Activated CD8-positive, alpha-beta memory T cell treated with anti-CD3 and anti-CD28 coated beads, Interleukin-2, amount 50 U/mL, for 48 hours (primary cell): ENCODE data around the gene CCL5.
"Not testable (repeated sequence)": the region's sequence is repeated elsewhere in the genome, so short reads cannot be mapped to it uniquely, and the experiment has no call there.

ENCODE experiments used
- DNase-seq: peaks from one replicate; pipeline ENCODE4 v3.0.0-alpha.2; 2020

Gene CCL5

DNA sequence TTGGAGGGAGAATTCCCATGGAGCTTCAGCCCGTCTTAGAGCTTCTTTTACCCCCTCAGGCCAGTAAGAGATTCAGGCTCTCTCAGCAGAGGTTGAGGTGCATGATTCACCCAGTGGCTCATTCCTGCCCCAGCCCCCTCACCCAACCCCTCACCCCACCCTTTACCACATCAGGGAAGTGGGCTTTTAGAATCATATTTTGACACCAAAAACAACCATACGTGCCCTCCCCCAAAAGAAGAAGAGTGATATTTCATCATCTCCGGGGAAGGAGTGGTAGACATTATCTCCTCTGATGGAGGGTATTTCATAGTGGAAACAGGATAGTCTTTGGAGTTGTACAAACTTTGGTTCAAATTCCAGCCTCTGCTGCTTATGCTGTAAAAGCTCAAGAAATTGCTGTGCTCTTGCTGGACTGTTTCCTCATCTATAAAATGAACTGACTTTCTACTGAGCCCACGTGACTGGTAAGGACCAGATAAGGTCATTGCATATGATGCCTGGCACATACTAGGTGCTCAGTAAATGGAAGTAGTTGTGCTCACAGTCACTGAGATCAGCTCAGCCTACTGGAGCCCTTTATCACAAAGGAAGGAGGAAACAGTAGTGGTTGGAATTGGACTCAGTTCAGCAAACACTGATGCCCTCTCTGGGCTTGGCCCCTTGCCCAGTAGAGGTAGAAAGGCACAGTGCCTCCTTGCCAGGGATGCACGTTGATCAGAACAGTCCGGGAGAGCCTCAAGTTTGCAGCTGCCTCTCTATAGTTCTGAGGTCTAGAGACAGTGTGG lies 18.3 kb upstream of the CCL5 start:
- DNase-seq: no peak

DNA sequence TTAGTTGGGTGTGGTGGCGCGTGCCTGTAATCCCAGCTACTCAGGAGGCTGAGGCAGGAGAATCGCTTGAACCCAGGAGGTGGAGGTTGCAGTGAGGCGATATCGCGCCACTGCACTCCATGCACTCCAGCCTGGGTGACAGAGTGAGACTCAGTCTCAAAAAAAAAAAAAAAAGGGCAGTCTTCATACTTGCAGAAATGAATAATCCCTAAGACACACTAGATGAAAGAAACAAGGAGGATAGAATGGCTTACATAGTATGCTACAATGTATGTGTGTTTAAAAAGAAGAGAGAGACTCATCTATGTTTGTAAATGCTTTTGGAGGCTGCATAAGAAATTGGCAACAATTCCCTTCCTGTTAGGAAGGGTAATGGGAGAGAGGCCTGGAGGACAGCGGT lies 17.6 kb upstream of the CCL5 start:
- not testable (repeated sequence) for DNase-seq

DNA sequence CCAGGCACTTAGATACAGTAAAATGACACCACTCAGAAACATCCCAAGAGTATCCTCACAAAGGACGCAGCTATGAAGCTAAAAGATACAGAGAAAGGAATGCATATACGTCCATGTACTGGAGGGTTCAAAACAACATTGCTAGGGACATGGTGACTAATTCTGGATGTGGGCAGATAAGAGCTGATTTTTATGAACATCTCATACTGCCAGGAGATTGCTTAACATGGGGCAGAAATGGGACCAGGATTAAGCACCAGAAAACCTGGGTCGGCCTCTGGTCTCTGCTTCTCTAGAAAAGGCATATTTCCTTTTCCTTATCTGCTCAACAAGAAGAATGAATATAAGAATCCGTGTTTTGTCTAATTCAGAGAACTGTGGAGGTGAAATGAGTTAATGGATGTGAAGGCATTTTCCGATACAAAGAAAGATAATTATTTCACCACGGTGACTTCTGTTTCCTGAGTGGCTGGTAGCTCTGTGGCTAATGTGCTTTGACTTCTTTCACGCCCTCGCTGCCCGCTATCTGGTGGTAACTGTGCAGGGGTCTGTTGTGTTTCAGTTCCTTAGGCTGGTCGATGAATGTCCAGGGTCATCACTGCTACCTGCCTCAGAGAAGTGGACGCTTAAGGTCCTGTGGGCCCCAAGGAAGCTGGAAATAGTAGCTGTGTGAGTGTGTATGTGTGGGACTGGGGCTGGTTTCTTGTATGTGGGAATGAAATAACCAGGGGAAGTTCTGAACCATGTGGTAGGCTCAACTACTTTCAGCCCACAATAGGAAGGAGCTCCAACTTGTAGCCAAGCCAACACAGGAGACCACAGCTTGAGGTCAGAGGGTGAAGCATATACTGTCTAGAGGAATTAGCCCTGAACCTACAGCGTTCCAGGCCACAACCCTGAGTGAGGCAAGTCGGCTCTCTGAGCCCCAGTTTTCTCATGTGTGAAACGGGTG lies 15.8 kb upstream of the CCL5 start:
- peak; percentile 70 for DNase-seq

DNA sequence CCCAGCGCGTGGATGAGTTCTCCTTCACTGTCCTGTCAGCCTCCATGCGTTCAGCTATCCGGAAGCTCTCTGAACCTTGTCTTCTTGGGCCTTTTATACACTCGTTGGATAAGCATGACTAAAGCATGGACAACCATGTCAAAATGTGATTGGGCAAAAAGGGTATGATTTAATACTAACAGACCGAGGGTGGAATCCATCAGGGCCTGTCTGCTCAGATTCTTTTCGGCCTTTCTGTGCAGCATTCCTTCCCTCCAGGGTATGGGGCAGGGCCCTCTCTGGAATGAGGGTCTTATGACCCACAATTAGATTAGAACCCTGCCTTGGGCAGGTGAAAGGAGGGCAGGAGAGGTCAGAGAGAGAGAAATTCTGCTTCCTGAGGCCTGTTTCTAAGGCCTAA lies 14.0 kb upstream of the CCL5 start:
- no peak for DNase-seq

DNA sequence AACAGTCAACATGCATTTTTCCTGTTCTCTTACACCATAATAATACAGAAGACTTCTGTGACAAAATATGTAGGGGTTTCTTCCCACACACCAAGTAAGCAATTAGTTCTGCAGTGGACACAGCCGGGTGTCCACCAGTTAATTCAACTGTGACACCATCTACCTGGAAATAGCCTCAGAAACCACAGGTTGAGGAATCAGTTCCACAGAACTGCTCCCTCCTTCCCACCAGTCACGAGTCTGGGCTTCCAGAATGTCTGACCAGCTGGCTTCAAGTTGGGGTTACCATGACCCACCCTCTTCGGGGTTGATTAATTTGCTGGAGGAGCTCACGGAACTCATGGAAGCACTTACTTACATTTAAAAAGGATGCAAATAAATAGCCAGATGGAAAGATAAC lies 13.6 kb upstream of the CCL5 start:
- no peak for DNase-seq

DNA sequence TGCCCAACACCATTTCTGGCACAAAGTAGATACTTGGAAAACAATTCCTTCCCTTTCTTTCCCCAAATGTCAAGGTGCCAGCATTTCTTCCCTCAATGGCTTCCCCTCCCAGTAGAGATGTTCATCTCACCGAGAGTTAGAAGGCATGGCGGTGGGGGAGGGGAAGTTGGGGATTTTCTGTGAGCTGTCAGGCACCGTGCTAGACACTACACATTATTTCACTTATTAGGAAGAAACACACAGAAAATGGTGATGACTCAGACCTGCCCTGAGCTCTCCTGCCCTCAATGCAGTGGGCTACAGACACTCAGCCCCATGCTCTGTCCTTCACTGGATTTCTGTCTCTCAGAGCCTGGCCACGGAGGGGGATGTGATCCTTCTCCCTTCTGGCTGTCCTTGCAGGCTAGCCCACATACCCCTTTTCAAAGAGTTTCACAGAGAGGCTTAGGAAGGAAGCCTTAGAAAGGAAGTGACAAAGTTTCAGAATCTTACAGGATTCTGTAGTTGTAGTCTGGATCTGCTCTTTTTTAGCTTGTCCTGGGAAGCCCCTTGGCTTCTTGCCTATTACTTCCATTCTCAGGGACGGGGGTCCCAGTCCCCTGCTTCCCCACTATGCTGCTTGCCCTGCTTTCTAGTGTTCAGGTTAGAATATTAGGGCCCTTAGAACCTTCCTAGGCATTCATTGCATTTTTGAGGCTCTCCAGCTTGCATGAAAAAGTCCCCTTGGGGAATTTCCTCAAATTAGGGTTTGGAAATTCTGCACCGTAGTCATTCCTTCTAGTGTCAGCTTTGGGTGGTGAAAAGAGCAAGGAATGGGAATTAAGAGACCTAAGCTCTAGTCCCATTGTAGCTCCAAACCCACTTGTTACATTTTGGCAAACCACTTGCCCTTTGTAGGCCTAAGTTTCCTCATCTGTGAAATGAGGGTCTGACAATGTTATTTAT lies 12.2 kb upstream of the CCL5 start:
- peak; percentile 75 for DNase-seq

DNA sequence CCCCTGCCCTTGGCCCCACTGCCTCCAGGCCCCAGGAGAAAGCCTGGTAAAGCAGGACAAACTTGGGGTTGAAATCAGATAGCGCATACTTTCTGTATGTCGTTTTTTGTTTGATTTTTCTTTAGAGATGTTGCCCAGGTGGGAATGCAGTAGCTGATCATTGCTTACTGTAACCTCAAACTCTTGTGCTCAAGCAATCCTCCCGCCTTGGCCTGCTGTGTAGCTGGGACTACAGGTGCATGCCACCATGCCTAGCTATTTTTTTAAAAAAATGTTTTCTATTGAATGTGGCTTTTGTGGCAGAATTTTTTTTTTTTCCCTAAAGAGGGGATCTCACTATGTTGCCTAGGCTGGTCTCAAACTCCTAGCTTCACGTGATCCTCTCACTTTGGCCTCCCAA lies 11.1 kb upstream of the CCL5 start:
- no peak for DNase-seq

DNA sequence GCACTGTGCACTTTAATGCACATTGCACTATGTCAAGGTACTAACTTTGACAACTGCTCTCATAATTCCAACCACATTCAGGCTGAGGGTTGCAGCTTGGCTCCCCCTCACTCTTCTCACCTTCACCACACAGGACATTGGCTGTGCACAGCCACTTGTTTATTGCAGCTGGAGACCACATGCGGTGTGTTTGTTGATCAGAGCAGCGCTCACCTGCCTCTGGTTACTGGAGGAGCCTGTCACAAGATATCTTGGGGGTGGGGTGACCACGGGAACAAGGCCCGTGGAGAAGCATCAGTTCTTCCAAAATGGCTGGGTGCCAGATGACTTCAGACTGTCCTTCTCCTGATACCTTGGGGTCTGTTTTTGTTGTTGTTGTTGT lies 10.6 kb upstream of the CCL5 start:
- DNase-seq: no peak

DNA sequence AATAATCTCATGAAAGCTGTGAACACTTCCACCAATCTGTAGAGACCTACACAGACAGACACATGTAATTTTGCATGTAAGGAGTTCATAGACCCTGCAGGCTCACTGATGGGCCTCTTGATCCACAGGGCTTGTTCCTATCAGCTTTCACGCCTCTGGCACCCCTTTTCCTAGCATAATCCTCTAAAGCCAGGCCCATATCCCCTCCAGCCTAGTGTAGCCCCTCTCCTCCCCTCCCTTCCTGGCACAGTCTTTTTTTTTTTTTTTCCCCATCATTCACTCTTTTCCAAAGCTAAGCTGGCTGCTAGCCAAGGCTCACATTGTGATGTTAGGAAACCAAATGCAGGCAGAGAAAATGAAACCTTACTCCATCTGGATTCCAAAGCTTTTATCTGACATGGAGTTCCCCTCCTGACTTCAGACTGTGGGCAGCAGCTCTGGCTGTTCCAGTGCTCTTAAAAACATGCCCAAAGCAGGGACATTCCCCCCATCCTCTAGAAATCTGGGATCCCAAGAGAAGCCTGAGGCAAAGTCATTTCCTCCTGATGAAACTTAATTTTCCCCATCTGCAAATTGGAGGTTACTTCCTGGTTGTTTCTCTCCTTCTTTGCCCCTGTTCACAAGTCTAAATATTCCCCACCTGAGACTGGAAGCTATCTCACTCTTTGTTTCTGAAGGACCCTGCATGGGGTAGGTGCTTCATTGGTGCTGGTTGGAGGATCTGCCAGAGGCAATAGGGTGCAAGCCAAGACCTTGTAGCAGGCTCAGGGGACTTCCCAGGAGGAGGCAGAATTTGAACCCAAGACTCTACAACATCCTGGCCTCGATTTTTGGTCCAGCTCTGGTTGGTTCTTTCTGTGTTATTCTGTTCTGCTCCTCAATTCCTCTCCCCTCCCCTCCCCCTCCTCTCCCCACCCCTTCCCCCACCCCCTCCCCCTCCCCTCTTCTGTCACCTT lies 9.9 kb upstream of the CCL5 start:
- no peak for DNase-seq

DNA sequence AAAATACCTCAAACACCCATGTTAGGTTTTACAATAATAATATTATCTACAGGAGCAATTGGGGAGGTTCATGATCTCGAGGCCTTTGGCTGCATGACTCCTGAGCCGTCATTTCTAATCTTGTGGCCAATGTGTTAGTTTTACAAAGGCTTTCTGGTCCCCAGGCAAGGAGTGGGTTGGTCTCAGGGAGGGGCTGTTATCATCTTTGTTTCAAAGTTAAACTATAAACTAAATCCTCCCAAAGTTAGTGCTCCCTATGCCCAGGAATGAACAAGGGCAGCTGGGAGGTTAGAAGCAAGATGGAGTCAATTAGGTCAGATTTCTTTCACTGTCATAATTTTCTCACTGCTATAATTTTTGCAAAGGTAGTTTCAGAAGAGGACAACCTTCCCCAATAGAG lies 9.1 kb upstream of the CCL5 start:
- no peak for DNase-seq

DNA sequence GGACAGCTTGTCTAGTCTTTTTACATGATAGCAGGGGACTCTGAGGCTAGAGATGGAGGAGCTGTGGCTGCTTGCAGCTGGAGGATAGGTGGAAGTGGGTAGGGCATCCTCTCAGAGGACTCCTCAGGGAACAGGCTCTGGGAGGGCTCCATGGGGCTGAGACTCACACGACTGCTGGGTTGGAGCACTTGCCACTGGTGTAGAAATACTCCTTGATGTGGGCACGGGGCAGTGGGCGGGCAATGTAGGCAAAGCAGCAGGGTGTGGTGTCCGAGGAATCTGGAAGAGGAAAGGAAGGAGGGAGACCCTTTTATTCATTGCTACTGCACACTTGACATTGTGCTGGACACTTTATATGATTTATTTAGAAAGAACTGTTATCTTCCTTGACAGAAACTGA lies 1.8 kb downstream of the CCL5 start:
- no peak for DNase-seq

DNA sequence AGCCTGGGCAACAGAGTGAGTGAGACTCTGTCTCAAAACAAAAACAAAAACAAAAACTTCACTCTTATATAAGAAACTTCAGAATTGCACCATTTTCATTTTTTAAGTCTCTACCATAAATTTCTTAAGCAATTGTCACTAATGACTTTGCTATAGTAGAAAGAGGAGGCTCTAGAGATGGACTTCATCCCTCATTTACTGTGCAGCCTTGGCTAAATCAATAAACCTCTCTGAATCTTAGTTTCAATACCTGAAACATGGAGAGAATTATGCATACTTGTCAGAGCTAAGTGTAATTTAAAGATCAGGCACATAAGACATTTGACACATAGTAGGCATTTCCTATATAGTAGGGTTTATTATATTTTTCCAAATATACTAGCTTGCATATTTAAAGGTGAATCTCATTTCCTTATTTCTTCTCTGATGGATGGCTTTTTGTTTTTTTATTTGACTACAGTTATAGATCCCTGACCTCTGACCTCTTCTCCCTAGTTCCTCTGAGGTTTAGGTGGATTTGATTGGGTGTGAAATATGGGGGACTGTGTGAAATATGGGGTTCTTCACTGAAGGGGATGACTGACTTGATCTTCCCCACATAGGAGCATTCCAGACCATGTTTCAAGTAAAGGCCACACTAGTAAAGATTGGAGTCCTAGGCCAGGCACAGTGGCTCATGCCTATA lies 2.7 kb downstream of the CCL5 start:
- no peak for DNase-seq

DNA sequence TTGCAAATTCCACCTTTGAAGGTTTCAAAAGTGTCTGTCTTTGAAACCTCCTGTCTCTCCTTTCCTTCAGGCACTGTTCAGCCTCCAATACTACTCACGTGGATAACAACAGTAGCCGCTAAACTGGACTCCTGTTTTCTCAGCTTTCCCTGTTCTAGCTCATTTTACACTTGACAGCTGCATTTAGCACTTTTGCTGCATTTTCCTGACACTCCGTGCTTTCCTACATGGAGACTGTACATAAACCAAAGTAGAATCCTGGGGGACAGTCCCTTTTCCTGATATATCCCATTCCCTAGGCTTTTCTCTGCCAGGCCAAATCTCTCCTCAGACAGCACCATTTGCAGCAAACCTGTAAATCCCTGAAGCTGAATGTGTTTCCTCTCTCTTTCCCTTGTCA lies 3.6 kb downstream of the CCL5 start:
- DNase-seq: no peak

DNA sequence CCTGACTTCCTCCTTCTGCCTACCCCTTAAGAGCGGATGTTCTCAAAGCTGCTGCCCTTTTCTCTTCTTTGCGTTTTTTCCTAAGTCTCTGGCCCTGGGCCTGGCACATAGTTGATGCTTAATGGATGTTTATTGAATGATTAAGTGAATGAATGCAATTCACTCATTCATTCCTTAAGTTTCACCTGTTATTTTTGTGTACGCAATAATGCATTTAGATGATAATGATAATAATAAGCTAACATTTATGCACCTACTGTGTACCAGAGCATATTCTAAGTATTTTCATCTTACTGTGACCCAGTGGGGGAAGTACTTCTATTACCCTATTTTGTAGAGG lies 4.4 kb downstream of the CCL5 start:
- DNase-seq: no peak

DNA sequence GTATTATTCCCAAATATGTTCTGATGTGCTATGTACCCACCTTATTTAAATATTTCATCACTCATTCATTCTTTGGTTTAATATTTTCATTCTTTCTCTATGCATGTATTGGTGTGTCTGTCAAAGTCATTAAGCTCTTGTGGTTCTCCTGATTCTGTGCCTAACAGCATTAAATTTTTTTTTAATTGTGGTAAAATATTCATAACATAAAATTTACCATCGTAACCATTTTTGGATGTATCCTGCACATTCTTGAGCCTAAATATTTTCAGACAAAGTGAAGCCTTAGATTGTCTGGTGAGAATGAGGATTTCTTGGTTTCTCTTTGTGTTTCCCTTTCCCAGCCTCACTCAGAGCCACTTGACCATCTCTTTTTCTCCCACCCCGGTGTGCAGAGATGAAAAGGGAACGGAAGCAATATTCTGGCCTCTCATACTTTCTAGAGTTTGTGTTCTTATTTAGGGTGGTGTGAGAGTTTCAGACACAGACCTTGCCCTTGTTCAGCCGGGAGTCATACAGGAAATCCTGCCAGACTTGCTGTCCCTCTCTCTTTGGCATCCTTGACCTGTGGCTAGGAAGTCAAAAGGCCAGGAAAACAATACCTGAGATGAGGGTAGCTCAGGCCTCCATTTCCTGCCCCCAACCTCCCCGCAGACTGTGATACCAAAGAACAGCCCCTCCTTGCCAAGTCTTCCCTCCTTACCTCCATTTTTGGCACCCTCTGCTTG lies 4.9 kb downstream of the CCL5 start:
- DNase-seq: no peak

DNA sequence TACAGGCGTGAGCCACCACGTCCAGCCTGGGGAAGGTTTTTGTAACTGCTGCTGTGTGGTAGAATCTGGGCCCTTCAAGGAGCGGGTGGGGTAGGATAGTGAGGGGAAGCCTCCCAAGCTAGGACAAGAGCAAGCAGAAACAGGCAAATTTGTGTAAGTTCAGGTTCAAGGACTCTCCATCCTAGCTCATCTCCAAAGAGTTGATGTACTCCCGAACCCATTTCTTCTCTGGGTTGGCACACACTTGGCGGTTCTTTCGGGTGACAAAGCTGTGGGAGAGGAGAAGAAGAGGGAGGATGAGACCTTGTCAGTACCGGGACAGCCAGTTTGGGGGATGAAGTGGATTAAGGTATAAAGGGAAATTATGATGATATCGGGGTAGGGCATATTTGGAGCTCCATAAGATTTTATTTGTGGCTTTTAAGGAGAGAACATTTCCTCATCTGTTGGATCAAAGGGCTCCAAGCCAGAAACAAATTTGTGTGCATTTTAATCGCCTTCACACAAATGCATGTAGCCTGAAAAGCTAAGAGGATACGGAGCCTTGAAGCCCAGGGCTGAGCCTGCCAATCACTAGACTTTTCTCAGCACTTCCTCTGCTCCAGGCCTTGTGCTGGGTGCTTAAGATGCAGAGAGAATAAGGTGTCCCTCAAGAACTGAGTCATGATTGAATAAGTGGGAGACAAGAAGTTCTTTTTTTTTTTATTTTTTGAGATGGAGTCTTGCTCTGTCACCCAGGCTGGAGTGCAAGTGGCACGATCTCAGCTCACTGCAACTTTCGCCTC lies 7.8 kb downstream of the CCL5 start:
- no peak for DNase-seq

DNA sequence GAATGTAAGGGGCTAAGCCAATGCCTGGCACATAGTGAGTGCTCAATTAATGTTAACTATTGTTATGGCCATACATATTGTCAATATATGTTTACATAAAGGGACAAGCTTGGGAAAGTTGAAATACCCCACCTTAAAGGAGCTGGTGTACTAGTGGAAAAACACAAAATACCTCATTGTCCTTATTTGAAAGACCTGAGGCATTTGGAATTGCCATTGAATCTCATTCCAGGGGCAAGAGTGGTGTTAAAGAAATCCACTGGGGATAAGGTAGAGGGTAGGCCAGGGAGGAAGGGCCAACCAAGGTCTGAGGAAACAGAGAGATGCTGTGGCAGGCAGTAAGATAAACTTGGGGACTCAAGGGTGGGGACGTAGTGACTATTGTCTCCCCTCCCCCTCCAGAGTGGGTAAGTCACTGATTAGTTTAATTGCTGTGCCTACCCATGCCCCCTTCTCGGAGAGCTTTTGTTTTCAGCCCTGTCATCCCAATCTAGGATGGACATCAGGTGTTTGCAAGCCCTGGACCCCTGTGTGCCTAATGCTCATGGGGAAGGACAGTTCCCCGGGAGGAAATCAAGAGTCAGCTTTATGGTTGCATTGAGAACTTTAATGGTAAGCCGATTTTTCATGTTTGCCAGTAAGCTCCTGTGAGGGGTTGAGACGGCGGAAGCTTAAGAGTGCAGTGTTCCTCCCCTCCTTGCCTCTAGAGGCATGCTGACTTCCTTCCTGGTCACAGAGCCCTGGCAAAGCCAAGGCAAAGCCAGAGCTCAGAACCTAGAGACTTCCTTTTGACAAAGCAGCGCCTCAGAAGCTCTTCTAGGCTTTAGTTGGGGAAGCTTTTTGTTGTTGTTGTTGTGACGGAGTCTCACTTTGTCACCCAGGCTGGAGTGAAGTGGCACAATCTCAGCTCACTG lies 9.0 kb downstream of the CCL5 start:
- DNase-seq: no peak

DNA sequence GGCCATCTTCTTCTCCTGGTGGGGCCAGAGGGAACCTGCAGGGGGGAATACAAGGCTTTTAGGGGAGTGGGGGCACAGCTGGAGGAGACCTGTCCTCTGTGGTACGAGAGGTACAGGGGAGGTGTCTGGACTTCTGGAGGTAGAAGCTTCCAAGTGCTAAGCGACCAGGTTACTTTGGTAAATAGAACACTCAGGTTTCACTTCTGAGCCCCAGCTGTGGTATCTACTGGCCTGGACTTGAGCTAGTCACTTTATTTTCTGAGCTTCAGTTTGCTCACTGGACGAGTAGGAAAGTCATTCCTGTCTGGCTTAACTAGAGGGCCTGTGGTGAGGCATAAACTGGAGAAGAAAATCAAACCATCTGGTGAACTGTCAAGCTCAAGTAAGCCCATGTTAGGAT lies 11.4 kb downstream of the CCL5 start, which contains the start of gene HEATR9:
HEATR9 (minus strand) TSS at position 155 of the 400 bp plus-strand sequence; CDS start at position 6, 149 bp downstream.
- no peak for DNase-seq

DNA sequence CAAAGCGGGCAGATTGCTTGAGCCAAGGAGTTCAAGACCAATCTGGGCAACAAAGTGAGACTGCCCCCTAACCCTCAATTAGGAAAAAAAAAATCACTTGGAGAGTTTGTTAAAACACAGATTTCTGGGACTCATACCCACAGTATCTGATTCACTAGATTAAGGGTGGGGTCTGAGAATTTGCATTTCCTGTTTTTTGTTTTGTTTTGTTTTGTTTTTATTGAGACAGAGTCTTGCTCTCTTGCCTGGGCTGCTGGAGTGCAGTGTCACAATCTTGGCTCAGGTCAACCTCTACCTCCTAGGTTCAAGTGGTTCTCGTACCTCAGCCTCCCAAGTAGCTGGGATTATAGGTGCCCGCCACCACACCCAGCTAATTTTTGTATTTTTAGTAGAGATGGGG lies 12.6 kb downstream of the CCL5 start:
- no peak for DNase-seq
